Ishikawa (cell line): Measurements from ENCODE around the gene MOB2.

Experiments used
- CEBPB ChIP-seq: IDR thresholded peaks from 2 replicates; pipeline ENCODE4 v1.6.1; 2012
- CREB1 ChIP-seq: IDR thresholded peaks from 2 replicates; pipeline ENCODE4 v1.6.1; 2012; ENCODE audit warnings: low read depth
- EGR1 ChIP-seq: IDR thresholded peaks from 2 replicates; pipeline ENCODE4 v1.6.1; 2012
- EP300 ChIP-seq: IDR thresholded peaks from 2 replicates; pipeline ENCODE4 v1.6.1; 2012; ENCODE audit warnings: borderline replicate concordance
- FOXM1 ChIP-seq: IDR thresholded peaks from 2 replicates; pipeline ENCODE4 v1.6.1; 2012; ENCODE audit warnings: low read depth, borderline replicate concordance
- NFIC ChIP-seq: IDR thresholded peaks from 2 replicates; pipeline ENCODE4 v1.6.1; 2012
- RAD21 ChIP-seq: IDR thresholded peaks from 2 replicates; pipeline ENCODE4 v1.6.1; 2012; ENCODE audit warnings: low read depth
- TAF1 ChIP-seq: IDR thresholded peaks from 2 replicates; pipeline ENCODE4 v1.6.1; 2012; ENCODE audit warnings: low read depth, mild to moderate bottlenecking
- TCF12 ChIP-seq: IDR thresholded peaks from 2 replicates; pipeline ENCODE4 v1.6.1; 2012; ENCODE audit warnings: low read depth
- TEAD4 ChIP-seq: IDR thresholded peaks from 2 replicates; pipeline ENCODE4 v1.6.1; 2012
- YY1 ChIP-seq: IDR thresholded peaks from 2 replicates; pipeline ENCODE4 v1.6.1; 2012; ENCODE audit warnings: low read depth
- ZBTB7A ChIP-seq: IDR thresholded peaks from 2 replicates; pipeline ENCODE4 v1.6.1; 2012; ENCODE audit warnings: low read depth
- TF ChIP-seq, protein P1 (sequence below): IDR thresholded peaks from 2 replicates; pipeline ENCODE4 v1.6.1; 2012
- TF ChIP-seq, protein P2 (sequence below): IDR thresholded peaks from 2 replicates; pipeline ENCODE4 v1.6.1; 2012; ENCODE audit warnings: low read depth, mild to moderate bottlenecking
- TF ChIP-seq, protein P3 (sequence below): IDR thresholded peaks from 2 replicates; pipeline ENCODE4 v1.6.1; 2012

The MOB2 gene

DNA sequence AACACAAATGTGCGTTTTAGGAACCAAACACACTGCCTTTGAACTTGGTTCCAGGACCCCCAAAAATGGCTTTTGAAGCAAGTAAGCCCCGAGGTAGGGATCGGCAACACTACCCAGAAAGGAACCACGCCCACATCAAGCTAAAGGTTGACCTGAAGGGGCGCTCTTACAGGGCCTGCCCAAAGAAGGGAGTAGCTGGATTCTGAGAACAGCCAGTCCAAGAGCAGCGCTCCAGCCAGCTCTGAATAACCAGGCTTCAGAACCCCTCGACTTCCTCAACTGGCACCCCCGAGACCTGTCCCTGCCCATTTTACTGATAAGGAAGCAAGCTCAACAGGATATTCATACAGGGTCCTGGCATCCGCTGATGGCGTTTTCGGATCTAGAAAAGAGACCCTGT lies 18.9 kb upstream of the MOB2 start:
- no peak for TF ChIP-seq EGR1
- no peak for TF ChIP-seq FOXM1
- no peak for TF ChIP-seq RAD21
- TF ChIP-seq TEAD4, result no peak
- TF ChIP-seq, protein P1, sequence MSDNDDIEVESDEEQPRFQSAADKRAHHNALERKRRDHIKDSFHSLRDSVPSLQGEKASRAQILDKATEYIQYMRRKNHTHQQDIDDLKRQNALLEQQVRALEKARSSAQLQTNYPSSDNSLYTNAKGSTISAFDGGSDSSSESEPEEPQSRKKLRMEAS, result no peak
- no peak for TF ChIP-seq EP300
- TF ChIP-seq TCF12, result no peak
- no peak for TF ChIP-seq NFIC
- no peak for TF ChIP-seq YY1
- no peak for TF ChIP-seq CEBPB
- TF ChIP-seq, protein P2, sequence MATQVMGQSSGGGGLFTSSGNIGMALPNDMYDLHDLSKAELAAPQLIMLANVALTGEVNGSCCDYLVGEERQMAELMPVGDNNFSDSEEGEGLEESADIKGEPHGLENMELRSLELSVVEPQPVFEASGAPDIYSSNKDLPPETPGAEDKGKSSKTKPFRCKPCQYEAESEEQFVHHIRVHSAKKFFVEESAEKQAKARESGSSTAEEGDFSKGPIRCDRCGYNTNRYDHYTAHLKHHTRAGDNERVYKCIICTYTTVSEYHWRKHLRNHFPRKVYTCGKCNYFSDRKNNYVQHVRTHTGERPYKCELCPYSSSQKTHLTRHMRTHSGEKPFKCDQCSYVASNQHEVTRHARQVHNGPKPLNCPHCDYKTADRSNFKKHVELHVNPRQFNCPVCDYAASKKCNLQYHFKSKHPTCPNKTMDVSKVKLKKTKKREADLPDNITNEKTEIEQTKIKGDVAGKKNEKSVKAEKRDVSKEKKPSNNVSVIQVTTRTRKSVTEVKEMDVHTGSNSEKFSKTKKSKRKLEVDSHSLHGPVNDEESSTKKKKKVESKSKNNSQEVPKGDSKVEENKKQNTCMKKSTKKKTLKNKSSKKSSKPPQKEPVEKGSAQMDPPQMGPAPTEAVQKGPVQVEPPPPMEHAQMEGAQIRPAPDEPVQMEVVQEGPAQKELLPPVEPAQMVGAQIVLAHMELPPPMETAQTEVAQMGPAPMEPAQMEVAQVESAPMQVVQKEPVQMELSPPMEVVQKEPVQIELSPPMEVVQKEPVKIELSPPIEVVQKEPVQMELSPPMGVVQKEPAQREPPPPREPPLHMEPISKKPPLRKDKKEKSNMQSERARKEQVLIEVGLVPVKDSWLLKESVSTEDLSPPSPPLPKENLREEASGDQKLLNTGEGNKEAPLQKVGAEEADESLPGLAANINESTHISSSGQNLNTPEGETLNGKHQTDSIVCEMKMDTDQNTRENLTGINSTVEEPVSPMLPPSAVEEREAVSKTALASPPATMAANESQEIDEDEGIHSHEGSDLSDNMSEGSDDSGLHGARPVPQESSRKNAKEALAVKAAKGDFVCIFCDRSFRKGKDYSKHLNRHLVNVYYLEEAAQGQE, result no peak
- TF ChIP-seq, protein P3, sequence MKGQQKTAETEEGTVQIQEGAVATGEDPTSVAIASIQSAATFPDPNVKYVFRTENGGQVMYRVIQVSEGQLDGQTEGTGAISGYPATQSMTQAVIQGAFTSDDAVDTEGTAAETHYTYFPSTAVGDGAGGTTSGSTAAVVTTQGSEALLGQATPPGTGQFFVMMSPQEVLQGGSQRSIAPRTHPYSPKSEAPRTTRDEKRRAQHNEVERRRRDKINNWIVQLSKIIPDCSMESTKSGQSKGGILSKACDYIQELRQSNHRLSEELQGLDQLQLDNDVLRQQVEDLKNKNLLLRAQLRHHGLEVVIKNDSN, result no peak
- TF ChIP-seq CREB1, result no peak

DNA sequence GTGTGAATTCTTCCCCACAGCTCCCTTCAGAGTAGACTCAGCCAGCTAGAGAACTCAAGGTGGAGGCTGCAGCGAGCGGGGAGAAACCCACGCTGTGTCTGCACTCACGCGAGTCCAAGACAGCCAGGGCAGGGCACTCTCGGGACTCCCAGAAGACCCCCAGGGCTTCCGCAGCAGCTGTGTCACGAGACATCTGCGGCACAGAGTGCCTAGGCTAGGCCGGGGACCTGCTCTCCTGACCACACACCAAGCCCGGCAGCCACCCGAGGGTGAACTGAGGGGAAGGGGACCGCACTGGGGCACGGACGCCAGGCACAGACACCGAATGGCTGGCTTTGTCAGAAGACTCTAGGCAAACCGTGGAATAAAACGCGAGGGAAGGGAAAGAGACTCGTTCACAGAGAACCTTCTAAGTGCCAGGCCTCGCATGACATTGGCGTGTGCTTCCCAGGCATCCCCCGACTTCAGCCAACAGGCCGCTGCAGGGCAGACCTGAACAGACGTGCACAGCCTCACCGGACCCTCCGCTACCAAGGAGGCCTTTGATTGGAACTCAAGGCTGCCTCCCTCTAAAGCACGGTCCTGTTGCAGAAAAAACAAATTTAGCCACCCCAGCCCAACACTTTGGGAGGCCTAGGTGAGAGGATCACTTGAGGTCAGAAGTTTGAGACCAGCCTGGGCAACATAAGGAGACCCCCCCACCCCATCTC lies 18.2 kb upstream of the MOB2 start:
- TF ChIP-seq RAD21 (no peak), EGR1 (no peak), ZBTB7A (no peak), EP300 (no peak), TAF1 (no peak), TEAD4 (no peak), YY1 (no peak), CEBPB (no peak), NFIC (no peak), FOXM1 (no peak), TCF12 (no peak), CREB1 (no peak)
- TF ChIP-seq, protein P3, result no peak
- TF ChIP-seq, protein P2, result no peak
- TF ChIP-seq, protein P1, result no peak

DNA sequence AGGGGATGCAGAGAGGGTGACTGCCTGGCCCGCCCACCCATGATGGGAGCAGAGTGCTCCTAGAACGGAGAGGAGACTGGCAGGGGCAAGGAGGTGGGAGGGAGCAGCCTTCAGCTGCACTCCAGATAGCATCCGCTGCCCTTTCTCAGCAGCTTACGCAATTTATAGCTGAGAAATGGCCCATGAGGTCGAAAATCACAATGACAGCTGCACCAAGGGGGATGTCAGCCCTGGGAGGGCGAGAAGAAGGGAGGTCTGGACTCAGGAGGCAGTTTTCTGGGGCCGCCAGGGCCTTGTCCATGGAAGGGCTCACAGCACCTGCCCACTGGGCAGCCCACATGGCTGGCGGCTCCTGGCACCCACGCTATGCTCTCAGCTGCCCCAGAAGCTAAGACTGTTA lies 17.6 kb upstream of the MOB2 start:
- TF ChIP-seq, protein P1, result no peak
- TF ChIP-seq TEAD4 (no peak), YY1 (no peak), EGR1 (no peak), CREB1 (no peak)

DNA sequence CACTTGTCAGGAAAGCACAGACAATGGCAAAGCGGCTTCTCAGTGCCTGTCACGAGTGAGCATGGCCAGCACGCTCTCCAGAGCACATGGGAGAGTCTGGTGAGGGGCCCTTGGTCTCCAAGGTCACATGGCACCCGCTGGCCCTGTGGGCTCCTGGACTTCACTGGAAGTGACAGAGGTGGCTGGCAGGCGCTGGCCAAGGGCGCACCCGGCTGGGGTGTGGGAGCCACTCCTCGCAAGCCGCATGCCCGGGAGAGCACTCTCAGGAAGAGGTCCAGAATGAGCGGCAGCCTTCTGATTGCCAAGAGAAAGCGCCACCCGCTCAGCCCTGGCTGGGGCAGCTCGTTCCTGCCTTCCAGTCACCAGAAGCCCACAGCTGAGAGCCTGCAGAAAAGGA lies 17.1 kb upstream of the MOB2 start:
- TF ChIP-seq EGR1 (no peak), ZBTB7A (no peak), CREB1 (no peak), FOXM1 (no peak), EP300 (no peak), TAF1 (no peak), NFIC (no peak)

DNA sequence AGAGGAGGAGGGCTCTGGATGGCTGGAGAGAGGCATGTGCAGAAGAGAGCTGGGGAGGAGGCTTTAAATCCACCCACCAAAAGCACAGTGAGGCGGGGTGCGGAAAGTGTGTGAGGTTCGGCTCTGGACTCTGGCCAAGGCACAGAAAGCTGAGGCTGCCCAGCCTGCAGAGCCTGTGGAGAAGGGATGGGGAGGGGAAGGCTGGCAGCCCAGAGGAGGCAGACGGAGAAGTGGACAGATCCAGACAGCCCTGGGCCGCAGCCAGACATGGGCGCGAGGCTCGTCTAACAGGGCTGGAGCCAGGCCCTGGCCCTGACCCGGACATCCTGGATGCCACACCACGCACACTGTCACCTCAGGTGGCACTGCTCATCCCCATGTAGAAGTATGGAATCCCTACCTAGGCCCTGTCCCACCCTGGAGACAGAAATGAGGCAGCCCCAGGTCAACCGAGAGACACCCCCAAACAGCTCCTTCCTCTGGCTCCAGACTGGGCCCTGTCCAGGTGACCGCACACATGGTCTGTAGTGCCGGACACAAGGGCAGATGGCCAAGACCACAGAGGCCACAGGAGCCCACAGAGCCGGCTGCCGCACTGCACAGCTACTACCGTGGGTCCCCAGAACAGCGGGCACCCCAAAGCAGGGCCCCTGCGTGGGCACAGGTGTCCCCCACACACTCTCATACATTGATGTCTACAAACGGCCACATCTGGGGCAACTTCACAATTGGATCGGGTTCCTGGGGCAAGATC lies 16.6 kb upstream of the MOB2 start:
- TF ChIP-seq, protein P3, result no peak
- TF ChIP-seq CREB1, result no peak
